H9 (cell line): Measurements from ENCODE around the gene ADTRP. TPM values are rescaled to one million over a fixed set of nuclear protein-coding genes. Genes with fewer than 3 reads are reported as not detected.

Source experiments
- DNase-seq: peaks from one replicate; pipeline ENCODE4 v3.0.0-alpha.2; 2017
- H2AFZ ChIP-seq: one replicate; pipeline ENCODE4 v1.6.1; 2013; ENCODE audit warnings: mild to moderate bottlenecking, low read length, control low read depth, moderate library complexity
- H2AK5ac ChIP-seq: 2 replicates; pipeline ENCODE4 v1.6.1; 2013; ENCODE audit warnings: low read length, control low read depth, mixed read lengths; ENCODE audit not compliant: insufficient read length
- H2BK120ac ChIP-seq: one replicate; pipeline ENCODE4 v1.6.1; 2013; ENCODE audit warnings: low read depth, mild to moderate bottlenecking, low read length, control low read depth, inconsistent platforms; ENCODE audit not compliant: poor library complexity, severe bottlenecking
- H2BK12ac ChIP-seq: 2 replicates; pipeline ENCODE4 v1.6.1; 2013; ENCODE audit warnings: low read length, control low read depth, mixed read lengths, low read depth; ENCODE audit not compliant: insufficient read length
- H2BK15ac ChIP-seq: 2 replicates; pipeline ENCODE4 v1.6.1; 2013; ENCODE audit warnings: low read depth, low read length, control low read depth
- H2BK20ac ChIP-seq: one replicate; pipeline ENCODE4 v1.6.1; 2013; ENCODE audit warnings: low read depth, mild to moderate bottlenecking, low read length, control low read depth, inconsistent platforms; ENCODE audit not compliant: poor library complexity, severe bottlenecking
- H2BK5ac ChIP-seq: 2 replicates; pipeline ENCODE4 v1.6.1; 2013; ENCODE audit warnings: low read length, control low read depth, mixed read lengths; ENCODE audit not compliant: insufficient read length
- H3K14ac ChIP-seq: 2 replicates; pipeline ENCODE4 v1.6.1; 2013; ENCODE audit warnings: low read length, control low read depth; ENCODE audit not compliant: insufficient read depth
- H3K18ac ChIP-seq: 2 replicates; pipeline ENCODE4 v1.6.1; 2013; ENCODE audit warnings: low read depth, mild to moderate bottlenecking, mixed read lengths, low read length, control low read depth; ENCODE audit not compliant: insufficient read length
- H3K23ac ChIP-seq: 2 replicates; pipeline ENCODE4 v1.6.1; 2013; ENCODE audit warnings: low read length, control low read depth, mixed read lengths, low read depth; ENCODE audit not compliant: insufficient read length
- H3K23me2 ChIP-seq: 2 replicates; pipeline ENCODE4 v1.6.1; 2013; ENCODE audit warnings: low read depth, mild to moderate bottlenecking, mixed read lengths, low read length, control low read depth; ENCODE audit not compliant: insufficient read length, poor library complexity, severe bottlenecking
- H3K27ac ChIP-seq: 2 replicates; pipeline ENCODE4 v1.5.1; 2013; ENCODE audit warnings: low read length, control low read depth, mixed read lengths, low read depth; ENCODE audit not compliant: insufficient read length
- H3K27me3 ChIP-seq: 2 replicates; pipeline ENCODE4 v1.6.1; 2013; ENCODE audit warnings: low read length, control low read depth, inconsistent platforms; ENCODE audit not compliant: insufficient read depth
- H3K4ac ChIP-seq: 2 replicates; pipeline ENCODE4 v1.6.1; 2013; ENCODE audit warnings: low read depth, mild to moderate bottlenecking, control low read depth, inconsistent platforms, low read length, moderate library complexity
- H3K4me1 ChIP-seq: 2 replicates; pipeline ENCODE4 v1.6.1; 2013; ENCODE audit warnings: low read length, control low read depth, inconsistent platforms; ENCODE audit not compliant: insufficient read depth
- H3K4me2 ChIP-seq: 2 replicates; pipeline ENCODE4 v1.6.1; 2013; ENCODE audit warnings: low read length, control low read depth, mixed read lengths; ENCODE audit not compliant: insufficient read length, insufficient read depth
- H3K56ac ChIP-seq: 2 replicates; pipeline ENCODE4 v1.6.1; 2013; ENCODE audit warnings: low read depth, mild to moderate bottlenecking, mixed read lengths, low read length, control low read depth; ENCODE audit not compliant: insufficient read length
- H3K79me1 ChIP-seq: 2 replicates; pipeline ENCODE4 v1.6.1; 2013; ENCODE audit warnings: low read depth, mild to moderate bottlenecking, moderate library complexity, low read length, control low read depth, inconsistent platforms; ENCODE audit not compliant: insufficient read depth, poor library complexity, severe bottlenecking
- H3K79me2 ChIP-seq: 2 replicates; pipeline ENCODE4 v1.6.1; 2013; ENCODE audit warnings: low read length, control low read depth, inconsistent platforms; ENCODE audit not compliant: insufficient read depth
- H3K9ac ChIP-seq: 2 replicates; pipeline ENCODE4 v1.6.1; 2013; ENCODE audit warnings: low read length, control low read depth, mixed read lengths; ENCODE audit not compliant: insufficient read length; ENCODE audit errors: extremely low read depth
- H3K9me3 ChIP-seq: one replicate; pipeline ENCODE4 v1.6.1; 2013; ENCODE audit warnings: low read depth, low read length, inconsistent platforms; ENCODE audit not compliant: control insufficient read depth
- H3T11ph ChIP-seq: one replicate; pipeline ENCODE4 v1.6.1; 2013; ENCODE audit warnings: mild to moderate bottlenecking, low read length, control low read depth, inconsistent platforms
- H4K20me1 ChIP-seq: one replicate; pipeline ENCODE4 v1.6.1; 2013; ENCODE audit not compliant: control insufficient read depth, insufficient read length, insufficient read depth
- H4K5ac ChIP-seq: 2 replicates; pipeline ENCODE4 v1.6.1; 2013; ENCODE audit warnings: low read depth, mild to moderate bottlenecking, mixed read lengths, low read length, control low read depth; ENCODE audit not compliant: insufficient read length
- H4K8ac ChIP-seq: replicated peaks from 2 replicates; pipeline ENCODE4 v1.6.1; 2013; ENCODE audit warnings: low read length, control low read depth, mixed read lengths, low read depth; ENCODE audit not compliant: insufficient read length
- H4K91ac ChIP-seq: 2 replicates; pipeline ENCODE4 v1.6.1; 2013; ENCODE audit warnings: low read depth, mild to moderate bottlenecking, moderate library complexity, mixed read lengths, low read length, control low read depth; ENCODE audit not compliant: insufficient read length
- H3K27ac Mint-ChIP-seq, 3 experiments: 2 replicates in 2 of 3; 3 replicates in 1 of 3; pipeline ENCODE4 v1.8.0; 2020 to 2021; ENCODE audit warnings: mixed read lengths in 3 of 3, mild to moderate bottlenecking in 1 of 3, moderate library complexity in 1 of 3
- H3K27me3 Mint-ChIP-seq: 2 replicates; pipeline ENCODE4 v1.8.0; 2021; ENCODE audit warnings: low read depth, mild to moderate bottlenecking, moderate library complexity, mixed read lengths
- H3K36me3 Mint-ChIP-seq, 3 experiments: 2 replicates in 2 of 3; 3 replicates in 1 of 3; pipeline ENCODE4 v1.8.0; 2020 to 2021; ENCODE audit warnings: low read depth in 3 of 3, mixed read lengths in 3 of 3; ENCODE audit not compliant: insufficient read depth in 1 of 3
- H3K4me1 Mint-ChIP-seq, 2 experiments: 2 replicates each; pipeline ENCODE4 v1.8.0; 2020; ENCODE audit warnings: mixed read lengths in 2 of 2
- H3K4me3 Mint-ChIP-seq, 2 experiments: 2 replicates in 1 of 2; 3 replicates in 1 of 2; pipeline ENCODE4 v1.8.0; 2020 to 2021; ENCODE audit warnings: mild to moderate bottlenecking in 2 of 2, mixed read lengths in 2 of 2, moderate library complexity in 1 of 2
- H3K9me3 Mint-ChIP-seq, 2 experiments: 2 replicates in 1 of 2; 3 replicates in 1 of 2; pipeline ENCODE4 v1.8.0; 2020; ENCODE audit warnings: mild to moderate bottlenecking in 2 of 2, mixed read lengths in 2 of 2, moderate library complexity in 1 of 2
- WGBS: extraction: QIAGEN DNeasy Blood & Tissue Kit; methylation state at CpG from one replicate; pipeline ENCODE4 v1.1.7; 2013; ENCODE audit warnings: missing lambda C conversion rate, low lambda C conversion rate, mixed read lengths; ENCODE audit not compliant: insufficient read length; ENCODE audit errors: extremely low coverage; 5-methylcytosine and 5-hydroxymethylcytosine counted together
- total RNA-seq: library from RNA; stranded (reverse); gene quantifications from 2 replicates; pipeline ENCODE4 v1.2.1, GENCODE V29; 2021
- TF ChIP-seq, protein P1 (sequence below): fragments of 200-600 bp; sonication (generic); conservative IDR thresholded peaks from 3 replicates; pipeline ENCODE4 v1.8.0; 2021; ENCODE audit warnings: antibody characterized with exemption, mild to moderate bottlenecking

Gene ADTRP
- total RNA-seq, 1 experiment from 2014 or later, result not detected

DNA sequence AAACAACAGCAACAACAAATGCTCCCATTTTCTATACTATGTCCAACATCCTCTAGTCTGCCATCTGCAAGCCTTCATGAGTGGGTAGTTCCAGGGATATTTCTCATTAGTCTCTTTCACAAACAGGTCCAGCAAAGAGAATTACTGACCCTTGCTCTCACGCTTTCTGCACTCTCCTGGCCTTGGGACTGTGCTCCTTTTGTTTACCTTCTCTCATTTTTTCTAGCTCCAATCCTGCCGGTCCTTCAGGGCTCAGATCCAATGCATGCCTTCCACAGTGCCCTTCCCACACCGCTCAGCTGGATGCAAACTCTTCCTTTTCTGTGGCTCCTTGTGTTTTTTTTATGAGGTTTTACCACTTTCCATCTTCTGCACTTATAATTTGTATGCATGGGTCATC lies 47.2 kb downstream of the ADTRP start:
- Histone ChIP-seq H3K23me2 (no peaks in the 10 kb centered on the region), H3K9ac (no peak overlapping the region), H2BK120ac (no peak overlapping the region), H3K4me1 (no peaks in the 10 kb centered on the region), H3K9me3 (no peaks in the 10 kb centered on the region), H3K79me1 (no peaks in the 10 kb centered on the region), H2BK5ac (no peak overlapping the region), H3K27ac (no peak overlapping the region), H4K91ac (no peak overlapping the region), H2BK15ac (no peak overlapping the region), H3K18ac (no peak overlapping the region), H3K4me2 (no peak overlapping the region), H4K8ac (no peak overlapping the region), H2AFZ (no peak overlapping the region), H3K4ac (no peak overlapping the region), H3K27me3 (no peaks in the 10 kb centered on the region), H3T11ph (no peak overlapping the region), H3K23ac (no peak overlapping the region), H3K56ac (no peak overlapping the region), H3K79me2 (no peaks in the 10 kb centered on the region), H4K5ac (no peak overlapping the region), H4K20me1 (no peaks in the 10 kb centered on the region), H2BK20ac (no peak overlapping the region), H3K14ac (no peak overlapping the region), H2BK12ac (no peak overlapping the region), H2AK5ac (no peak overlapping the region)
- H3K9me3 Mint-ChIP-seq, result no peaks in the 10 kb centered on the region; a peak in 1 of 5 replicates
- peaks cover 3% of the 10 kb centered on the region; the same call in 1 of the 2 replicates for H3K27me3 Mint-ChIP-seq
- H3K4me3 Mint-ChIP-seq, result no peak overlapping the region
- no peak for DNase-seq
- no CpG with 5 or more reads among the region's 3 CpGs for WGBS
- H3K4me1 Mint-ChIP-seq, result peaks cover 11 to 13% of the 10 kb centered on the region in 2 experiments
- no peak overlapping the region for H3K27ac Mint-ChIP-seq
- H3K36me3 Mint-ChIP-seq, result no peaks in the 10 kb centered on the region; a peak in 1 of 7 replicates
- TF ChIP-seq, protein P1, sequence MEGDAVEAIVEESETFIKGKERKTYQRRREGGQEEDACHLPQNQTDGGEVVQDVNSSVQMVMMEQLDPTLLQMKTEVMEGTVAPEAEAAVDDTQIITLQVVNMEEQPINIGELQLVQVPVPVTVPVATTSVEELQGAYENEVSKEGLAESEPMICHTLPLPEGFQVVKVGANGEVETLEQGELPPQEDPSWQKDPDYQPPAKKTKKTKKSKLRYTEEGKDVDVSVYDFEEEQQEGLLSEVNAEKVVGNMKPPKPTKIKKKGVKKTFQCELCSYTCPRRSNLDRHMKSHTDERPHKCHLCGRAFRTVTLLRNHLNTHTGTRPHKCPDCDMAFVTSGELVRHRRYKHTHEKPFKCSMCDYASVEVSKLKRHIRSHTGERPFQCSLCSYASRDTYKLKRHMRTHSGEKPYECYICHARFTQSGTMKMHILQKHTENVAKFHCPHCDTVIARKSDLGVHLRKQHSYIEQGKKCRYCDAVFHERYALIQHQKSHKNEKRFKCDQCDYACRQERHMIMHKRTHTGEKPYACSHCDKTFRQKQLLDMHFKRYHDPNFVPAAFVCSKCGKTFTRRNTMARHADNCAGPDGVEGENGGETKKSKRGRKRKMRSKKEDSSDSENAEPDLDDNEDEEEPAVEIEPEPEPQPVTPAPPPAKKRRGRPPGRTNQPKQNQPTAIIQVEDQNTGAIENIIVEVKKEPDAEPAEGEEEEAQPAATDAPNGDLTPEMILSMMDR, result no peak
